ENCODE measurements around the gene THUMPD3.

GRCh38 chr3:9390265-9390888 is 27.5 kb downstream of the THUMPD3 start:
- TF ChIP-seq CTCF (conservative IDR thresholded peaks at IDR 0.05; ENCODE audit: low read length), result no peak
- no peak for TF ChIP-seq EZH2phosphoT487 (IDR thresholded peaks at IDR 0.05; ENCODE audit: borderline replicate concordance)
